Measurements from ENCODE around the gene WDR33. TPM values are rescaled to one million over a fixed set of nuclear protein-coding genes. Genes with fewer than 3 reads are reported as not detected.
"Not testable (repeated sequence)": the region's sequence is repeated elsewhere in the genome, so short reads cannot be mapped to it uniquely, and the experiment has no call there.

The WDR33 gene
- polyA plus RNA-seq (ENCODE audit: insufficient read length in 4 of 4): 10 to 100 TPM; 45.3 to 65.9 (median 54.4) TPM

GRCh38 chr2:127810619-127811396 lies at the start of gene WDR33:
WDR33 (minus strand) TSS chr2:127811171; CDS start chr2:127770981, 40,190 bp downstream.
- peak; percentile 81 to 90 (median 84) for DNase-seq (ENCODE audit: low read depth in 4 of 4, low spot score in 2 of 4)

- no peak for DNase-seq (ENCODE audit: low read depth in 4 of 4, low spot score in 2 of 4)
Measured at GRCh38 chr2:127860130-127860529, 49.2 kb upstream of the WDR33 start.

GRCh38 chr2:127859712-127860085 lies 48.7 kb upstream of the WDR33 start:
- peak in 1 of 4 donors; percentile 18 for DNase-seq (ENCODE audit: low read depth in 4 of 4, low spot score in 2 of 4)

GRCh38 chr2:127857265-127857808 lies 46.4 kb upstream of the WDR33 start:
- DNase-seq (ENCODE audit: low read depth in 4 of 4, low spot score in 2 of 4): peak in 2 of 4 donors; percentile 14 to 37

- no peak for DNase-seq (ENCODE audit: low read depth in 4 of 4, low spot score in 2 of 4)
Measured at GRCh38 chr2:127853671-127854070, 42.7 kb upstream of the WDR33 start.

GRCh38 chr2:127852388-127852787 lies 41.4 kb upstream of the WDR33 start:
- no peak for DNase-seq (ENCODE audit: low read depth in 4 of 4, low spot score in 2 of 4)

- no peak for DNase-seq (ENCODE audit: low read depth in 4 of 4, low spot score in 2 of 4)
Measured at GRCh38 chr2:127847931-127848330, 37.0 kb upstream of the WDR33 start.

GRCh38 chr2:127844973-127845372 lies 34.0 kb upstream of the WDR33 start:
- no peak for DNase-seq (ENCODE audit: low read depth in 4 of 4, low spot score in 2 of 4)

- DNase-seq (ENCODE audit: low read depth in 4 of 4, low spot score in 2 of 4): no peak
Measured at GRCh38 chr2:127843677-127844076, 32.7 kb upstream of the WDR33 start.

GRCh38 chr2:127841466-127842178 lies 30.7 kb upstream of the WDR33 start:
- no peak for DNase-seq (ENCODE audit: low read depth in 4 of 4, low spot score in 2 of 4)

GRCh38 chr2:127840893-127841292 lies 29.9 kb upstream of the WDR33 start:
- DNase-seq (ENCODE audit: low read depth in 4 of 4, low spot score in 2 of 4): no peak

- no peak for DNase-seq (ENCODE audit: low read depth in 4 of 4, low spot score in 2 of 4)
Measured at GRCh38 chr2:127834951-127835350, 24.0 kb upstream of the WDR33 start.

GRCh38 chr2:127829845-127830246 lies 18.9 kb upstream of the WDR33 start:
- no peak for DNase-seq (ENCODE audit: low read depth in 4 of 4, low spot score in 2 of 4)

- DNase-seq (ENCODE audit: low read depth in 4 of 4, low spot score in 2 of 4): not testable (repeated sequence)
Measured at GRCh38 chr2:127826708-127827107, 15.7 kb upstream of the WDR33 start.

GRCh38 chr2:127826047-127826446 lies 15.1 kb upstream of the WDR33 start:
- DNase-seq (ENCODE audit: low read depth in 4 of 4, low spot score in 2 of 4): no peak

- no peak for DNase-seq (ENCODE audit: low read depth in 4 of 4, low spot score in 2 of 4)
Measured at GRCh38 chr2:127820080-127820668, 9.2 kb upstream of the WDR33 start.

GRCh38 chr2:127818794-127819425 lies 7.9 kb upstream of the WDR33 start:
- DNase-seq (ENCODE audit: low read depth in 4 of 4, low spot score in 2 of 4): no peak

- no peak for DNase-seq (ENCODE audit: low read depth in 4 of 4, low spot score in 2 of 4)
Measured at GRCh38 chr2:127818241-127818640, 7.3 kb upstream of the WDR33 start.

- no peak for DNase-seq (ENCODE audit: low read depth in 4 of 4, low spot score in 2 of 4)
Measured at GRCh38 chr2:127814677-127815076, 3.7 kb upstream of the WDR33 start.

- not testable (repeated sequence) for DNase-seq (ENCODE audit: low read depth in 4 of 4, low spot score in 2 of 4)
Measured at GRCh38 chr2:127812441-127812840, 1.5 kb upstream of the WDR33 start.
